H1 (cell line): ENCODE results near the gene IKZF3. TPM values are rescaled to one million over a fixed set of nuclear protein-coding genes. Genes with fewer than 3 reads are reported as not detected.

ENCODE experiments used
- CTCF ChIA-PET: fragments of 300-600 bp; sonication (Branson Sonifier 250); formaldehyde crosslinking; loops from one replicate; lab custom pipeline; 2021; ENCODE audit not compliant: partially characterized antibody; lab: Charles Lee
- POLR2A ChIA-PET: fragments of 300-600 bp; sonication (Branson Sonifier 250); formaldehyde crosslinking; loops from one replicate; lab custom pipeline; 2021; ENCODE audit warnings: inconsistent platforms; ENCODE audit not compliant: partially characterized antibody; lab: Charles Lee
- DNase-seq, 2 experiments: peaks; one replicate each; pipeline versions ENCODE4 v3.0.0 to v3.0.0-alpha.2; 2010 to 2022; ENCODE audit warnings: low spot score in 2 of 2, low read depth in 1 of 2, mixed read lengths in 1 of 2
- FAIRE-seq: peaks from 2 replicates; lab custom pipeline; 2011; peaks lifted over from hg19 to GRCh38; lab: Jason Lieb, UNC
- H2AFZ ChIP-seq: 2 replicates; pipeline ENCODE4 v1.8.1; 2012; ENCODE audit warnings: low read length, inconsistent platforms
- H2AK5ac ChIP-seq: 2 replicates; pipeline ENCODE4 v1.6.1; 2013; ENCODE audit warnings: low read depth, low read length
- H2BK120ac ChIP-seq: replicated peaks from 2 replicates; pipeline ENCODE3; 2013; ENCODE audit warnings: low read depth, low read length, inconsistent platforms
- H2BK12ac ChIP-seq: 2 replicates; pipeline ENCODE4 v1.6.1; 2013; ENCODE audit warnings: low read depth, low read length
- H2BK15ac ChIP-seq: 2 replicates; pipeline ENCODE4 v1.6.1; 2013; ENCODE audit warnings: low read length
- H2BK20ac ChIP-seq: 2 replicates; pipeline ENCODE4 v1.6.1; 2013; ENCODE audit warnings: low read length
- H2BK5ac ChIP-seq: 2 replicates; pipeline ENCODE4 v1.6.1; 2013; ENCODE audit warnings: low read depth, low read length
- H3K14ac ChIP-seq: 2 replicates; pipeline ENCODE4 v1.6.1; 2013; ENCODE audit warnings: inconsistent platforms; ENCODE audit not compliant: insufficient read length
- H3K18ac ChIP-seq: 2 replicates; pipeline ENCODE4 v1.6.1; 2013; ENCODE audit warnings: low read length; ENCODE audit errors: extremely low read depth
- H3K23ac ChIP-seq: 2 replicates; pipeline ENCODE4 v1.6.1; 2013; ENCODE audit warnings: inconsistent platforms; ENCODE audit not compliant: insufficient read length
- H3K23me2 ChIP-seq: 2 replicates; pipeline ENCODE4 v1.6.1; 2013; ENCODE audit warnings: low read depth, low read length
- H3K27ac ChIP-seq: 2 replicates; pipeline ENCODE4 v1.6.1; 2011; ENCODE audit warnings: low read depth, low read length, inconsistent platforms
- H3K27me3 ChIP-seq, 4 experiments: replicated peaks in 1 of 4; 1 replicate in 1 of 4; 2 replicates in 3 of 4; pipeline versions ENCODE4 v1.6.1 to v1.8.1; 2011 to 2013; ENCODE audit warnings: low read length in 3 of 4, mild to moderate bottlenecking in 3 of 4, inconsistent platforms in 2 of 4, mixed read lengths in 2 of 4, moderate library complexity in 1 of 4; ENCODE audit not compliant: control insufficient read depth in 3 of 4, insufficient read depth in 3 of 4; ENCODE audit errors: extremely low read depth in 1 of 4
- H3K36me3 ChIP-seq, 4 experiments: 2 replicates each; pipeline versions ENCODE4 v1.6.1 to v1.8.1; 2011 to 2013; ENCODE audit warnings: mild to moderate bottlenecking in 4 of 4, low read length in 3 of 4, moderate library complexity in 2 of 4, control low read depth in 1 of 4, inconsistent platforms in 1 of 4; ENCODE audit not compliant: insufficient read depth in 4 of 4, control insufficient read depth in 2 of 4
- H3K4ac ChIP-seq: replicated peaks from 2 replicates; pipeline ENCODE3; 2013; ENCODE audit warnings: low read length, low read depth, mixed read lengths, inconsistent platforms; ENCODE audit not compliant: insufficient read length
- H3K4me1 ChIP-seq, 4 experiments: replicated peaks in 1 of 4; 1 replicate in 1 of 4; 2 replicates in 3 of 4; pipeline versions ENCODE4 v1.6.1 to v1.8.1; 2011 to 2013; ENCODE audit warnings: low read length in 3 of 4, inconsistent platforms in 2 of 4, mixed read lengths in 1 of 4; ENCODE audit not compliant: insufficient read depth in 4 of 4, control insufficient read depth in 3 of 4
- H3K4me2 ChIP-seq, 2 experiments: 2 replicates each; pipeline versions ENCODE4 v1.6.1 to v1.8.1; 2011 to 2013; ENCODE audit warnings: low read depth in 2 of 2, low read length in 2 of 2, control low read depth in 1 of 2, inconsistent platforms in 1 of 2, mild to moderate bottlenecking in 1 of 2; ENCODE audit not compliant: insufficient read depth in 1 of 2
- H3K4me3 ChIP-seq, 4 experiments: fragments of 200-600, 300-600 bp in 1 of 4; sonication (generic), shearing (Covaris generic), sonication (Bioruptor Twin) in 1 of 4; 2 replicates each; pipeline versions ENCODE4 v1.5.1 to v1.8.1; 2011 to 2016; ENCODE audit warnings: low read length in 4 of 4, low read depth in 3 of 4, control low read depth in 2 of 4, inconsistent platforms in 2 of 4, mild to moderate bottlenecking in 2 of 4, mixed read lengths in 1 of 4, moderate library complexity in 1 of 4; ENCODE audit not compliant: insufficient read depth in 2 of 4; ENCODE audit errors: extremely low read depth in 1 of 4
- H3K56ac ChIP-seq: replicated peaks from 2 replicates; pipeline ENCODE3; 2013; ENCODE audit warnings: low read depth, mild to moderate bottlenecking, mixed read lengths, low read length, inconsistent platforms; ENCODE audit not compliant: insufficient read length
- H3K79me1 ChIP-seq: 2 replicates; pipeline ENCODE4 v1.6.1; 2013; ENCODE audit warnings: low read depth, low read length, control low read depth
- H3K79me2 ChIP-seq, 2 experiments: 2 replicates each; pipeline versions ENCODE4 v1.6.1 to v1.8.1; 2012 to 2013; ENCODE audit warnings: low read length in 2 of 2, mild to moderate bottlenecking in 2 of 2, inconsistent platforms in 1 of 2; ENCODE audit not compliant: insufficient read depth in 2 of 2, control insufficient read depth in 1 of 2
- H3K9ac ChIP-seq, 4 experiments: replicated peaks in 1 of 4; 1 replicate in 1 of 4; 2 replicates in 3 of 4; pipeline versions ENCODE4 v1.6.1 to v1.8.1; 2011 to 2013; ENCODE audit warnings: low read depth in 3 of 4, low read length in 3 of 4, control low read depth in 2 of 4, mild to moderate bottlenecking in 2 of 4, moderate library complexity in 2 of 4, inconsistent platforms in 1 of 4; ENCODE audit errors: extremely low read depth in 1 of 4
- H3K9me3 ChIP-seq, 2 experiments: 2 replicates each; pipeline versions ENCODE4 v1.6.1 to v1.8.1; 2012 to 2013; ENCODE audit warnings: mild to moderate bottlenecking in 2 of 2, moderate library complexity in 2 of 2, control low read depth in 1 of 2, inconsistent platforms in 1 of 2, low read depth in 1 of 2, low read length in 1 of 2, mixed read lengths in 1 of 2; ENCODE audit not compliant: insufficient read depth in 2 of 2
- H4K20me1 ChIP-seq, 2 experiments: replicated peaks in 1 of 2; 2 replicates each; pipeline versions ENCODE3 to v1.8.1; 2011 to 2013; ENCODE audit warnings: inconsistent platforms in 2 of 2, low read length in 2 of 2, mild to moderate bottlenecking in 1 of 2; ENCODE audit not compliant: insufficient read depth in 2 of 2, control insufficient read depth in 1 of 2
- H4K5ac ChIP-seq: 2 replicates; pipeline ENCODE4 v1.6.1; 2013; ENCODE audit warnings: low read length, low read depth, mixed read lengths, inconsistent platforms; ENCODE audit not compliant: insufficient read length
- H4K8ac ChIP-seq: 2 replicates; pipeline ENCODE4 v1.8.0; 2013; ENCODE audit warnings: mild to moderate bottlenecking, moderate library complexity, low read length, inconsistent platforms; ENCODE audit not compliant: insufficient read depth; ENCODE audit errors: extremely low read depth
- H4K91ac ChIP-seq: replicated peaks from 2 replicates; pipeline ENCODE3; 2013; ENCODE audit warnings: low read length, mixed read lengths, inconsistent platforms; ENCODE audit not compliant: insufficient read length
- BCL11A ChIP-seq, 2 experiments: IDR thresholded peaks; one replicate each; pipeline ENCODE4 v1.6.1; 2011; ENCODE audit warnings: low read depth in 2 of 2, low read length in 2 of 2, mild to moderate bottlenecking in 2 of 2
- GABPA ChIP-seq: IDR thresholded peaks from 2 replicates; pipeline ENCODE4 v1.6.1; 2011; ENCODE audit warnings: mild to moderate bottlenecking, low read length, moderate library complexity, borderline replicate concordance; ENCODE audit not compliant: insufficient read depth
- JUN ChIP-seq: IDR thresholded peaks from 2 replicates; pipeline ENCODE4 v1.6.1; 2011; ENCODE audit warnings: low read depth, mild to moderate bottlenecking, improper control_type of control experiment, low read length
- JUND ChIP-seq: IDR thresholded peaks from 2 replicates; pipeline ENCODE4 v1.6.1; 2011; ENCODE audit warnings: mild to moderate bottlenecking, improper control_type of control experiment, low read length
- KDM4A ChIP-seq: IDR thresholded peaks from one replicate; pipeline ENCODE4 v1.7.1; 2012; ENCODE audit warnings: low read depth, mild to moderate bottlenecking, moderate library complexity, low read length, inconsistent platforms; ENCODE audit not compliant: severe bottlenecking
- MAFK ChIP-seq: IDR thresholded peaks from 2 replicates; pipeline ENCODE4 v1.6.1; 2012; ENCODE audit warnings: low read depth, mild to moderate bottlenecking, improper control_type of control experiment, low read length
- NANOG ChIP-seq: IDR thresholded peaks from 2 replicates; pipeline ENCODE4 v1.6.1; 2011; ENCODE audit warnings: low read length, low read depth, mild to moderate bottlenecking, inconsistent platforms; ENCODE audit not compliant: insufficient read depth, poor library complexity, severe bottlenecking
- POLR2AphosphoS5 ChIP-seq: IDR thresholded peaks from 2 replicates; pipeline ENCODE4 v1.6.1; 2011; ENCODE audit warnings: low read depth, low read length
- POU5F1 ChIP-seq: IDR thresholded peaks from 2 replicates; pipeline ENCODE4 v1.6.1; 2011; ENCODE audit warnings: low read depth, mild to moderate bottlenecking, low read length, moderate library complexity
- RAD21 ChIP-seq, 2 experiments: IDR thresholded peaks in 1 of 2; conservative IDR thresholded peaks in 1 of 2; 2 replicates each; pipeline ENCODE4 v1.6.1; 2011; ENCODE audit warnings: low read depth in 2 of 2, low read length in 2 of 2, improper control_type of control experiment in 1 of 2, inconsistent platforms in 1 of 2, mild to moderate bottlenecking in 1 of 2, moderate library complexity in 1 of 2
- RBBP5 ChIP-seq: IDR thresholded peaks from 2 replicates; pipeline ENCODE4 v1.7.1; 2012; ENCODE audit warnings: low read depth, mild to moderate bottlenecking, inconsistent platforms, low read length, moderate library complexity, borderline replicate concordance
- SRF ChIP-seq: IDR thresholded peaks from 2 replicates; pipeline ENCODE4 v1.6.1; 2011; ENCODE audit warnings: mild to moderate bottlenecking, low read depth, low read length, moderate library complexity
- TAF1 ChIP-seq: IDR thresholded peaks from 2 replicates; pipeline ENCODE4 v1.6.1; 2011; ENCODE audit warnings: mild to moderate bottlenecking, low read depth, low read length
- TAF7 ChIP-seq: optimal IDR thresholded peaks from 2 replicates; pipeline ENCODE3; 2011; ENCODE audit warnings: low read depth, mild to moderate bottlenecking, inconsistent platforms, low read length, moderate library complexity, borderline replicate concordance
- WGBS, 2 experiments: shearing (Covaris generic) in 1 of 2; methylation state at CpG; one replicate each; pipeline versions ENCODE4 v1.1.6 to v1.1.7; 2013 to 2015; ENCODE audit warnings: low lambda C conversion rate in 2 of 2, mixed read lengths in 2 of 2, inconsistent platforms in 1 of 2, low coverage in 1 of 2, missing lambda C conversion rate in 1 of 2; ENCODE audit not compliant: insufficient replicate concordance in 2 of 2, insufficient coverage in 1 of 2, insufficient read length in 1 of 2; ENCODE audit errors: extremely low coverage in 1 of 2, missing lambda C conversion rate in 1 of 2; 5-methylcytosine and 5-hydroxymethylcytosine counted together
- polyA plus RNA-seq, 7 experiments: library from polyadenylated mRNA; depleted of rRNA in 3 of 7; stranded (reverse) in 5 of 7; unstranded in 2 of 7; fragments of >200 nt in 5 of 7; fragments of 200-250 nt in 2 of 7; gene quantifications; 1 replicate in 5 of 7; 2 replicates in 1 of 7; 4 replicates in 1 of 7; pipeline versions ENCODE4 v1.2.1 to v1.2.3, GENCODE V29; 2011 to 2013; ENCODE audit warnings: missing spikeins in 2 of 7, mixed read lengths in 2 of 7
- total RNA-seq: library from RNA; stranded (reverse); fragmentation: NEBNext Ultra II Directional; extraction: Animal tissue kit (Norgen Biotek cat#: 25700); gene quantifications from 2 replicates; pipeline ENCODE4 v1.2.1, GENCODE V29; 2021

The IKZF3 gene
- total and polyA plus RNA-seq, 2 of the 8 experiments (the other 6 are each of a cell fraction or from before 2014, with no cell fraction given), result 0.23 to 0.56 TPM

- FAIRE-seq, result no peak
- TF ChIP-seq TAF7 (no peak), MAFK (no peak), GABPA (no peak), JUN (no peak), SRF (no peak), POLR2AphosphoS5 (no peak), RAD21 (IDR thresholded peaks at IDR 0.05 in 1 of 2, conservative IDR thresholded peaks at IDR 0.05 in 1 of 2; ENCODE audit: low read depth in 2 of 2, low read length in 2 of 2) (no peak), POU5F1 (no peak), NANOG (no peak), JUND (no peak), TAF1 (no peak), KDM4A (no peak), BCL11A (IDR thresholded peaks at IDR 0.05; ENCODE audit: low read depth in 2 of 2, low read length in 2 of 2) (no peak), RBBP5 (no peak)
Measured at GRCh38 chr17:39889200-39889599, 25.1 kb upstream of the IKZF3 start.

More at GRCh38 chr17:39889200-39889599, 25.1 kb upstream of the IKZF3 start:
- no peaks in the 10 kb centered on the region for H4K20me1 ChIP-seq
- no peak overlapping the region for H2BK120ac ChIP-seq
- WGBS, 2 experiments, result 72% methylated on average over 2 of the region's 2 CpGs; no CpG with 5 or more reads in 1 of the 2 experiments
- H3K79me1 ChIP-seq, result no peaks in the 10 kb centered on the region
- no peak overlapping the region for H4K5ac ChIP-seq
- H4K8ac ChIP-seq, result no peak overlapping the region
- H3K4me1 ChIP-seq, result no peaks in the 10 kb centered on the region
- H2AFZ ChIP-seq, result no peak overlapping the region
- H3K36me3 ChIP-seq, result no peaks in the 10 kb centered on the region
- H2AK5ac ChIP-seq, result no peak overlapping the region
- no peak overlapping the region for H3K4ac ChIP-seq
- H3K56ac ChIP-seq, result no peak overlapping the region
- no peaks in the 10 kb centered on the region for H3K27me3 ChIP-seq
- no peak overlapping the region for H2BK5ac ChIP-seq
- H4K91ac ChIP-seq, result no peak overlapping the region
- no peak overlapping the region for H2BK15ac ChIP-seq
- H2BK12ac ChIP-seq, result no peak overlapping the region
- ChIA-PET POLR2A (no interaction called here), CTCF (no interaction called here)
- no peak overlapping the region for H3K14ac ChIP-seq
- no peak overlapping the region for H2BK20ac ChIP-seq
- no peaks in the 10 kb centered on the region for H3K23me2 ChIP-seq
- H3K4me2 ChIP-seq, result no peak overlapping the region
- no peak overlapping the region for H3K4me3 ChIP-seq
- no peaks in the 10 kb centered on the region for H3K79me2 ChIP-seq
- no peak overlapping the region for H3K27ac ChIP-seq
- DNase-seq, result no peak
- no peaks in the 10 kb centered on the region for H3K9me3 ChIP-seq
- H3K23ac ChIP-seq, result no peak overlapping the region
- H3K9ac ChIP-seq, result no peak overlapping the region
- H3K18ac ChIP-seq, result no peak overlapping the region
